Mammary epithelial cell (primary cell): ENCODE results near the gene BGN.

Experiments
- EZH2 ChIP-seq: IDR thresholded peaks from 2 replicates; pipeline ENCODE4 v1.6.1; 2012; ENCODE audit warnings: low read length, inconsistent platforms, borderline replicate concordance
- TF ChIP-seq, protein P1 (sequence below), 2 donors: IDR thresholded peaks in 1 of 2; conservative IDR thresholded peaks in 1 of 2; 2 replicates each; pipeline ENCODE4 v1.5.1; 2011 to 2012; ENCODE audit warnings: inconsistent platforms in 2 of 2, low read length in 2 of 2, mild to moderate bottlenecking in 2 of 2, control low read depth in 1 of 2, low read depth in 1 of 2; ENCODE audit not compliant: insufficient read depth in 1 of 2; ENCODE audit errors: extremely low read depth in 1 of 2

DNA sequence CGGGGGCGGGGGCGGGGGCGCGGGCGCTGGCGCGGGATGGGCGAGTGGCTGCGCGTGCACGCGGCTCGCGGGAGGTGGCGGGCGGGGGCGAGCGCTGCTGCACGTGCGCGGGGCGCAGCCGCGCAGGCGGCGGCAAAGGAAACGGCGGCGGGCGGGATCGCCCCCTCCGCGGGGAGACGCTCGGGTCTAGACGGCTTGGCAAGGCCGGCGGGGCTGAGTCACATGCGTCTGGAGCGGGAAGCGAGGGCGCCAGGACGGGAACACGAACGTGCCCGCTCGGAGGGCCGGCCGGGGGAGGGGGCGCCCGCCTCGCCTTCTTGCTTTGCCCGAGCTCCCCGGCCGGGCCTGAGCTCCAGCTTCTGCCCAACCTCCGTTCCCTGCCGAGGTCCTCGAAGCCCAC lies 20.1 kb upstream of the BGN start:
- TF ChIP-seq, protein P1, sequence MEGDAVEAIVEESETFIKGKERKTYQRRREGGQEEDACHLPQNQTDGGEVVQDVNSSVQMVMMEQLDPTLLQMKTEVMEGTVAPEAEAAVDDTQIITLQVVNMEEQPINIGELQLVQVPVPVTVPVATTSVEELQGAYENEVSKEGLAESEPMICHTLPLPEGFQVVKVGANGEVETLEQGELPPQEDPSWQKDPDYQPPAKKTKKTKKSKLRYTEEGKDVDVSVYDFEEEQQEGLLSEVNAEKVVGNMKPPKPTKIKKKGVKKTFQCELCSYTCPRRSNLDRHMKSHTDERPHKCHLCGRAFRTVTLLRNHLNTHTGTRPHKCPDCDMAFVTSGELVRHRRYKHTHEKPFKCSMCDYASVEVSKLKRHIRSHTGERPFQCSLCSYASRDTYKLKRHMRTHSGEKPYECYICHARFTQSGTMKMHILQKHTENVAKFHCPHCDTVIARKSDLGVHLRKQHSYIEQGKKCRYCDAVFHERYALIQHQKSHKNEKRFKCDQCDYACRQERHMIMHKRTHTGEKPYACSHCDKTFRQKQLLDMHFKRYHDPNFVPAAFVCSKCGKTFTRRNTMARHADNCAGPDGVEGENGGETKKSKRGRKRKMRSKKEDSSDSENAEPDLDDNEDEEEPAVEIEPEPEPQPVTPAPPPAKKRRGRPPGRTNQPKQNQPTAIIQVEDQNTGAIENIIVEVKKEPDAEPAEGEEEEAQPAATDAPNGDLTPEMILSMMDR (conservative IDR thresholded peaks at IDR 0.05 in 1 of 2, IDR thresholded peaks at IDR 0.05 in 1 of 2; ENCODE audit: extremely low read depth in 1 of 2, insufficient read depth in 1 of 2, low read depth in 1 of 2, low read length in 2 of 2), result no peak
- TF ChIP-seq EZH2, result no peak
